Prostate gland (tissue), 2 donors: ENCODE data around the gene PDIA5. TPM values are rescaled to one million over a fixed set of nuclear protein-coding genes. Genes with fewer than 3 reads are reported as not detected.

Experiments used
- DNase-seq: peaks from one replicate; pipeline ENCODE4 v3.0.0-alpha.2; 2019; ENCODE audit warnings: low spot score
- H3K27ac ChIP-seq, 2 donors: fragments of 200-600 bp; sonication (generic); 2 replicates each; pipeline ENCODE4 v1.5.1; 2017 to 2019
- H3K27me3 ChIP-seq: fragments of 200-600 bp; sonication (generic); replicated peaks from 2 replicates; pipeline ENCODE4 v1.5.1; 2019; ENCODE audit not compliant: insufficient read depth
- H3K36me3 ChIP-seq, 2 donors: fragments of 200-600 bp; sonication (generic); 1 replicate in 1 of 2; 2 replicates in 1 of 2; pipeline versions ENCODE4 v1.5.1 to v1.8.1; 2017 to 2019
- H3K4me1 ChIP-seq: fragments of 200-600 bp; sonication (generic); replicated peaks from 2 replicates; pipeline ENCODE4 v1.5.1; 2019
- H3K4me3 ChIP-seq, 2 donors: fragments of 200-600 bp; sonication (generic); 2 replicates each; pipeline ENCODE4 v1.5.1; 2017 to 2019
- H3K9me3 ChIP-seq: fragments of 200-600 bp; sonication (generic); 2 replicates; pipeline ENCODE4 v1.5.1; 2017
- CTCF ChIP-seq, 4 experiments: fragments of 200-600 bp in 2 of 4; fragments of 450-650 bp in 2 of 4; sonication (generic) in 2 of 4; IDR thresholded peaks; 1 replicate in 3 of 4; 2 replicates in 1 of 4; pipeline ENCODE4 v1.5.1; 2016 to 2019; ENCODE audit warnings: antibody characterized with exemption in 4 of 4, mild to moderate bottlenecking in 2 of 4, moderate library complexity in 2 of 4
- POLR2A ChIP-seq: fragments of 450-650 bp; IDR thresholded peaks from one replicate; pipeline ENCODE4 v1.6.1; 2016; ENCODE audit warnings: antibody characterized with exemption, mild to moderate bottlenecking
- POLR2AphosphoS5 ChIP-seq: sonication (generic); formaldehyde crosslinking; IDR thresholded peaks from one replicate; pipeline ENCODE4 v1.6.1; 2017; ENCODE audit warnings: antibody characterized with exemption
- WGBS: methylation state at CpG from one replicate; pipeline ENCODE4 v1.1.5; 2018; 5-methylcytosine and 5-hydroxymethylcytosine counted together
- intact Hi-C: fragments of 100-400 bp; cut with DNase I; formaldehyde crosslinking; loops from one replicate; pipeline ENCODE4 v1.14.2; 2022
- total RNA-seq, 2 donors: library from RNA; depleted of rRNA; stranded (reverse); fragments of >200 nt; gene quantifications; one replicate each; pipeline ENCODE4 v1.1.0, GENCODE V29; 2016

The PDIA5 gene
- total RNA-seq, 2 donors from 2014 or later = 67.9 to 75.9 TPM

GRCh38 chr3:123137001-123137400 lies 70.2 kb downstream of the PDIA5 start:
- H3K4me1 ChIP-seq = no peaks in the 10 kb centered on the region
- intact Hi-C loops = no loop called here
- no peak overlapping the region for H3K4me3 ChIP-seq
- H3K36me3 ChIP-seq = no peaks in the 10 kb centered on the region
- TF ChIP-seq POLR2A (no peak), POLR2AphosphoS5 (no peak), CTCF (IDR thresholded peaks at IDR 0.05) (no peak)
- H3K27me3 ChIP-seq = no peaks in the 10 kb centered on the region
- H3K9me3 ChIP-seq = no peaks in the 10 kb centered on the region
- WGBS = 98% methylated on average over 2 of the region's 2 CpGs
- no peak for DNase-seq
- H3K27ac ChIP-seq = no peak overlapping the region

- Histone ChIP-seq H3K4me1 (no peaks in the 10 kb centered on the region), H3K9me3 (no peaks in the 10 kb centered on the region), H3K36me3 (no peaks in the 10 kb centered on the region), H3K27ac (no peak overlapping the region), H3K27me3 (no peaks in the 10 kb centered on the region), H3K4me3 (no peak overlapping the region)
- 33% methylated on average over 8 of the region's 8 CpGs for WGBS
- no peak for TF ChIP-seq CTCF (IDR thresholded peaks at IDR 0.05)
- no peak for TF ChIP-seq POLR2AphosphoS5
- TF ChIP-seq POLR2A = no peak
- intact Hi-C loops = no loop called here
- no peak for DNase-seq
Observed at GRCh38 chr3:123138839-123139444, 72.1 kb downstream of the PDIA5 start.

DNA sequence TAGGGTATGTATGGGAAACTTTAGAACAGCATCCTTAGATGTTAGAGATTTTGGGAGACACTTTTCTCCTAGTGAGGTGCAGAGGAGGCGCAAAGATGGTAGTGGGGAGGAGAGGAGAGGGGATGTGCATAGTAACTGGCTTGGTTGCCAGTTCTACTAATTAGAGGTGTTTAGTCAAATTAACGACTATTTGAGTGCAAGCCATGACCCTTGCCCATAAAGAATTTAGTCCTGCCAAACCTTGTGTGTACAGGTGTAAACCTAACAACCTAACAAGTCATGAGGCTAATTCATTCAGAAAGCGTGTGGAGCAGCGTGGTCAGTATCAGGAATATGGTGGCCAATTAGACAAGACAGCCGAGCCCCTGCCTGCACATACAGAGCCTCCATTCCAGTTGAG lies 72.7 kb downstream of the PDIA5 start:
- no peaks in the 10 kb centered on the region for H3K9me3 ChIP-seq
- H3K4me1 ChIP-seq = no peaks in the 10 kb centered on the region
- TF ChIP-seq POLR2A = no peak
- no peak for TF ChIP-seq POLR2AphosphoS5
- H3K27me3 ChIP-seq = no peaks in the 10 kb centered on the region
- no peak overlapping the region for H3K4me3 ChIP-seq
- WGBS = 81% methylated on average over 5 of the region's 5 CpGs
- H3K27ac ChIP-seq = no peak overlapping the region
- intact Hi-C loops = no loop called here
- no peak for DNase-seq
- H3K36me3 ChIP-seq = no peaks in the 10 kb centered on the region

DNA sequence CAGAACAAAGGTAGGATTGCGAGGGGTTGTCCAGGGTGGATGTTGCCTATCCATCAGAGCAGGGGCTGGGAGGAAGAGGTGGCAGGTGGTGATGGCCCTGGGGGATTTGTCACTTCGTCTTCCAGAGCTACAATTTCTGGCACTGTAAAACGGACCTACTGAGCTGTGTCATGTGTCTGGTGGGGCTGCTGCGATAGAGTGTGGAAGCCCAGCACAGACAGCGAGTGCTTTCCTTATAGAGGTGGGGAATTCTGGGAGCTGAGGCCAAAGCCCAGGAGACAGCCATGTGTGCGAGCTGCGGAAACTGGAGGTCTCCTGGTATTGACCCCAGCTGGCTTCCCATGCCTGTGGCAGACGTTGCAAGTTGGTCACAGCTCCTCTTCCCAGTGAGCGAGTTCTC lies 73.7 kb downstream of the PDIA5 start:
- no peak overlapping the region for H3K27ac ChIP-seq

GRCh38 chr3:123141276-123141675 lies 74.5 kb downstream of the PDIA5 start:
- 97% methylated on average over 5 of the region's 5 CpGs for WGBS
- no peak for DNase-seq
- no peaks in the 10 kb centered on the region for H3K9me3 ChIP-seq
- H3K27me3 ChIP-seq = no peaks in the 10 kb centered on the region
- H3K27ac ChIP-seq = no peak overlapping the region
- H3K4me3 ChIP-seq = no peak overlapping the region
- TF ChIP-seq POLR2AphosphoS5 (no peak), CTCF (IDR thresholded peaks at IDR 0.05) (no peak), POLR2A (no peak)
- no peaks in the 10 kb centered on the region for H3K4me1 ChIP-seq
- intact Hi-C loops = no loop called here
- H3K36me3 ChIP-seq = no peaks in the 10 kb centered on the region

More for the DNA sequence above, 73.7 kb downstream of the PDIA5 start:
- Histone ChIP-seq H3K36me3 (no peaks in the 10 kb centered on the region), H3K4me1 (no peaks in the 10 kb centered on the region), H3K27me3 (no peaks in the 10 kb centered on the region), H3K9me3 (no peaks in the 10 kb centered on the region), H3K4me3 (no peak overlapping the region)
- intact Hi-C loops = no loop called here
- TF ChIP-seq POLR2AphosphoS5 = no peak
- TF ChIP-seq CTCF (IDR thresholded peaks at IDR 0.05) = no peak
- no peak for TF ChIP-seq POLR2A
- DNase-seq = no peak
- WGBS = 88% methylated on average over 9 of the region's 9 CpGs
